Glutamatergic neuron (in vitro differentiated cells): ENCODE data around the gene DARS1. TPM values are rescaled to one million over a fixed set of nuclear protein-coding genes. Genes with fewer than 3 reads are reported as not detected.
"Not testable (repeated sequence)": the region's sequence is repeated elsewhere in the genome, so short reads cannot be mapped to it uniquely, and the experiment has no call there.

ENCODE experiments used
- DNase-seq: peaks from one replicate; pipeline ENCODE4 v3.0.0; 2022
- H3K27ac Mint-ChIP-seq: one replicate; pipeline ENCODE4 v1.8.0; 2020; ENCODE audit warnings: mild to moderate bottlenecking, mixed read lengths, inconsistent platforms; ENCODE audit not compliant: unreplicated experiment
- H3K27me3 Mint-ChIP-seq: one replicate; pipeline ENCODE4 v1.8.0; 2020; ENCODE audit warnings: mild to moderate bottlenecking, moderate library complexity, mixed read lengths, inconsistent platforms; ENCODE audit not compliant: unreplicated experiment
- H3K36me3 Mint-ChIP-seq: one replicate; pipeline ENCODE4 v1.8.0; 2020; ENCODE audit warnings: mild to moderate bottlenecking, mixed read lengths, inconsistent platforms; ENCODE audit not compliant: unreplicated experiment
- H3K4me1 Mint-ChIP-seq: one replicate; pipeline ENCODE4 v1.8.0; 2020; ENCODE audit warnings: mild to moderate bottlenecking, low read depth, mixed read lengths, inconsistent platforms; ENCODE audit not compliant: unreplicated experiment
- H3K4me3 Mint-ChIP-seq: one replicate; pipeline ENCODE4 v1.8.0; 2020; ENCODE audit warnings: mild to moderate bottlenecking, mixed read lengths, inconsistent platforms; ENCODE audit not compliant: unreplicated experiment
- H3K9me3 Mint-ChIP-seq: one replicate; pipeline ENCODE4 v1.8.0; 2020; ENCODE audit warnings: mild to moderate bottlenecking, moderate library complexity, mixed read lengths, inconsistent platforms; ENCODE audit not compliant: unreplicated experiment
- total RNA-seq: library from RNA; stranded (reverse); fragmentation: NEBNext Ultra II Directional; extraction: Animal tissue kit (Norgen Biotek cat#: 25700); gene quantifications from one replicate; pipeline ENCODE4 v1.2.1, GENCODE V29; 2021; ENCODE audit not compliant: unreplicated experiment
- TF ChIP-seq, protein P1 (sequence below): fragments of 200-600 bp; sonication (generic); IDR thresholded peaks from one replicate; pipeline ENCODE4 v1.5.0; 2021; ENCODE audit not compliant: partially characterized antibody, unreplicated experiment

Gene DARS1
- total RNA-seq, 1 donor from 2014 or later = 41.0 TPM

DNA sequence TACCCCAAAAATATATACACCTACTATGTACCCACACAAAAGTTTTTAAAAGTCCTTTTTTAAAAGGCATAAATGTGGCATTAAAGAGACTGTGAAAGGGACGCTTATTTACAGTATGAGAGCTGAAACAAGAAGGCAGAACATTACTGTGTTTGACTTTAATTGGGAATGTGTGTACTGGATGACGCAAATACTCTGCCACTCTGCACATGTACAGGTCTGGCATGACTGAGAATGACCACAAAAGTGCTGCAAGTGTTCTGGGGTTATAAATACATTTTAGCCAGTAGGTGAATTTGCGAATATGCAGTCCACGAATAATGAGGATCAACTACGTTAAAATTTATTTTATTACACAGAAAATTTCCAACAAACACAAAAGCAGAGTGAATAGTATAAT lies 11.4 kb downstream of the DARS1 start:
- Mint-ChIP-seq H3K4me3 (no peak overlapping the region), H3K27me3 (no peaks in the 10 kb centered on the region), H3K36me3 (peaks cover 18% of the 10 kb centered on the region), H3K27ac (no peak overlapping the region), H3K9me3 (peaks cover 3% of the 10 kb centered on the region), H3K4me1 (no peaks in the 10 kb centered on the region)
- TF ChIP-seq, protein P1, sequence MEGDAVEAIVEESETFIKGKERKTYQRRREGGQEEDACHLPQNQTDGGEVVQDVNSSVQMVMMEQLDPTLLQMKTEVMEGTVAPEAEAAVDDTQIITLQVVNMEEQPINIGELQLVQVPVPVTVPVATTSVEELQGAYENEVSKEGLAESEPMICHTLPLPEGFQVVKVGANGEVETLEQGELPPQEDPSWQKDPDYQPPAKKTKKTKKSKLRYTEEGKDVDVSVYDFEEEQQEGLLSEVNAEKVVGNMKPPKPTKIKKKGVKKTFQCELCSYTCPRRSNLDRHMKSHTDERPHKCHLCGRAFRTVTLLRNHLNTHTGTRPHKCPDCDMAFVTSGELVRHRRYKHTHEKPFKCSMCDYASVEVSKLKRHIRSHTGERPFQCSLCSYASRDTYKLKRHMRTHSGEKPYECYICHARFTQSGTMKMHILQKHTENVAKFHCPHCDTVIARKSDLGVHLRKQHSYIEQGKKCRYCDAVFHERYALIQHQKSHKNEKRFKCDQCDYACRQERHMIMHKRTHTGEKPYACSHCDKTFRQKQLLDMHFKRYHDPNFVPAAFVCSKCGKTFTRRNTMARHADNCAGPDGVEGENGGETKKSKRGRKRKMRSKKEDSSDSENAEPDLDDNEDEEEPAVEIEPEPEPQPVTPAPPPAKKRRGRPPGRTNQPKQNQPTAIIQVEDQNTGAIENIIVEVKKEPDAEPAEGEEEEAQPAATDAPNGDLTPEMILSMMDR = no peak
- DNase-seq = no peak

DNA sequence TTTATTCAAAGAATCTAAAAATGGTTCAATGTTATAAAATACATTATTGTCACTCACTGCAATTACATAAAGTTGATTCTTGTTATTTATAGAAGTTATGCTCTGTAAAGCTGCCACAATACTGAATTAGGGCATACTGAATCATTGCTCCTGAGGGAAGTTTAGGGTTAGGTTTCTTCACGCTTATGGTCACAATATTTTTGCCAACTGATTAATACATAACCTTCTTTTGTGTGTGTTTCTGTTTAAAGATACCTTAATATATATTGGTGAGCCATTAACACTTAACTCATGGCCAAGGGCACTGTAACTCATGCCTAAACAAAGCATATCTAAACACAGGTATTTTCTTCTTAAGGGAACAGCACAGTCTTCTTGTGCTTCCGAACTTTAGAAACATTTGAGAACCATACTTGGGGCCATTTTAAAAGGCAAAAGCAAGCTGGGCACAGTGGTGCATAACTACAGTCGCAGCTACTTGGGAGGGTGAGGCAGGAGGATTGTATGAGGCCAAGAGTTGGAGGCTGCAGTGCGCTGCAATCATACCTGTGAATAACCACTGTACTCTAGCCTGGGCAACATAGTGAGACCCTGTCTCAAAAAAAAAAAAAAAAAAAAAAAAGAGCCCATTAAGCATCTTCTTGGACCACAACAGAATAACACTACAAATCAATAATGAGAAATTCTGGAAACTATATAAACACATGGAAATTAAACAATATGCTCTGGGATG lies 15.6 kb downstream of the DARS1 start:
- Mint-ChIP-seq H3K4me1 (no peaks in the 10 kb centered on the region), H3K4me3 (no peak overlapping the region), H3K9me3 (peaks cover 3% of the 10 kb centered on the region), H3K27ac (no peak overlapping the region), H3K36me3 (peaks cover 18% of the 10 kb centered on the region), H3K27me3 (no peaks in the 10 kb centered on the region)
- TF ChIP-seq, protein P1 = no peak
- DNase-seq = no peak

DNA sequence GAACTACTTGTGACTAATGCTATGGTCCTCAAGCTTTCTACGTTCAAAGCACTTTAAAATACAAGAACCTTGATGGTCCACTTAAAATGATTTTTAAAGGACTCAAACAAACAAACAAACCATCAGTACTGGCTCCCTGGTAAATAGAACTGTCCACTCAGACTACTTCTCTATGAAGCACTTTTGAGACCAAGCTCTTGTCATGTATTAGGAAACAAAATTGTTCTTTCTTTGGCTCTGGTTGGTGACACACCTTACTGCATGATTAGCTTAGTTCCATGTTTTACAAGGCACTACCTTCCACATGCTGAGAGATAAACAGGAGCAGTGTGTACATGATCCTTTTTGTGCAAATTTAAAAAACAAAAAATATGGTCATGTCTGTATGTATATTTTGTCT lies 19.7 kb downstream of the DARS1 start:
- Mint-ChIP-seq H3K4me3 (no peak overlapping the region), H3K4me1 (peaks cover 17% of the 10 kb centered on the region), H3K27ac (no peak overlapping the region), H3K36me3 (peaks cover 5% of the 10 kb centered on the region), H3K9me3 (peaks cover 1% of the 10 kb centered on the region), H3K27me3 (no peaks in the 10 kb centered on the region)
- TF ChIP-seq, protein P1 = no peak
- DNase-seq = no peak

DNA sequence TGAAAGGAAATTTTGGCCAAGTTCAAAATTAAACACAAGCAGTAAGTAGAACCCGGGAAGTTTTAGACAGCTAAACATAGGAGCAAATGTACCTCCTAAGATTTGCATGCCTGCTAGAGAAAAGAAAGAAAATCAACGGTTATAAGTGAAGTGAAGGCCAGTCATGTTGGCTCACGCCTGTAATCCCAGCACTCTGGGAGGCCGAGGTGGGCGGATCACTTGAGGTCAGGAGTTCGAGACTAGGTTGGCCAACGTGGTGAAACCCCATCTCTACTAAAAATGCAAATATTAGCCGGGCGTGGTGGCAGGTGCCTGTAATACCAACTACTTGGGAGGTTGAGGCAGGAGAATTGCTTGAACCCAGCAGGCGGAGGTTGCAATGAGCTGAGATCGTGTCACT lies 21.0 kb downstream of the DARS1 start:
- not testable (repeated sequence) for H3K36me3 Mint-ChIP-seq, H3K9me3 Mint-ChIP-seq, H3K4me3 Mint-ChIP-seq, H3K27me3 Mint-ChIP-seq, H3K27ac Mint-ChIP-seq, DNase-seq
- H3K4me1 Mint-ChIP-seq = peaks cover 27% of the 10 kb centered on the region

DNA sequence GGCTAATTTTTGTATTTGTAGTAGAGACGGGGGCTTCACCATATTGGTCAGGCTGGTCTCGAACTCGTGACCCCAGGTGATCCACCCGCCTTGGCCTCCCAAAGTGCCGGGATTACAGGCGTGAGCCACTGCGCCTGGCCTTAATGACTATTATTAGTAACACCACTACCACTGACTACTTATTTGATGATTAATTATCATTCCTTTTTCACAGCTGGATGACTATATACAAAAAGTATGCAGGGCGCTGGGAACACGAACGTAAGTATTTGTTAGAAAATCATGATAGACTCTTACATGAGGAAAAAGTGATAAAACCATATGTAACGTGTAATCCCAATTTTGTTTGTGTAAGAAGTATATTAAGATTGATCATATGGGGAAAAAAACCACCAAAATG lies 21.6 kb downstream of the DARS1 start:
- H3K27ac Mint-ChIP-seq = no peak overlapping the region
- peaks cover 29% of the 10 kb centered on the region for H3K4me1 Mint-ChIP-seq
- TF ChIP-seq, protein P1 = no peak

More for the DNA sequence above, 21.6 kb downstream of the DARS1 start:
- peaks cover 1% of the 10 kb centered on the region for H3K9me3 Mint-ChIP-seq
- no peaks in the 10 kb centered on the region for H3K36me3 Mint-ChIP-seq
- H3K27me3 Mint-ChIP-seq = no peaks in the 10 kb centered on the region
- DNase-seq = no peak
- H3K4me3 Mint-ChIP-seq = no peak overlapping the region
